Measurements from ENCODE around the gene KIAA0232. TPM values are rescaled to one million over a fixed set of nuclear protein-coding genes. Genes with fewer than 3 reads are reported as not detected.

KIAA0232 gene
- total RNA-seq (2022; extraction: Qiagen RNA extraction), result 16.1 to 24.8 TPM (median 21.9 TPM) in 5 replicates

GRCh38 chr4:6782147-6782845, at the start of gene KIAA0232:
Gene KIAA0232 (plus strand): TSS chr4:6782727. CDS start chr4:6824454, 41,727 bp downstream.

GRCh38 chr4:6909113-6909969, 126.8 kb downstream of the KIAA0232 start, which contains the start of gene TBC1D14:
Gene TBC1D14 (plus strand): TSS chr4:6909826. CDS start chr4:6923390, 13,564 bp downstream.

Other genes starting within 250 kb of the KIAA0232 start
- 7.8 to 13.2 TPM (median 11.4 TPM) in 5 replicates for gene MAN2B2, start 207.5 kb upstream of the KIAA0232 start, total RNA-seq (2022; extraction: Qiagen RNA extraction)
- gene MRFAP1, start 142.0 kb upstream of the KIAA0232 start, total RNA-seq (2022; extraction: Qiagen RNA extraction), result 269 to 286 TPM (median 281 TPM) in 5 replicates
- 89.2 to 107 TPM (median 90.8 TPM) in 5 replicates for gene S100P, start 88.8 kb upstream of the KIAA0232 start, total RNA-seq (2022; extraction: Qiagen RNA extraction)
- gene MRFAP1L1, start 72.9 kb upstream of the KIAA0232 start, total RNA-seq (2022; extraction: Qiagen RNA extraction), result 34.7 to 39.7 TPM (median 37.2 TPM) in 5 replicates
- gene BLOC1S4, start 66.6 kb upstream of the KIAA0232 start, total RNA-seq (2022; extraction: Qiagen RNA extraction), result 14.7 to 18.0 TPM (median 16.9 TPM) in 5 replicates
- gene TBC1D14, start 127.1 kb downstream of the KIAA0232 start, total RNA-seq (2022; extraction: Qiagen RNA extraction), result 33.3 to 46.5 TPM (median 43.3 TPM) in 5 replicates